ENCODE data around the gene TMC7.
"Not testable (repeated sequence)": the region's sequence is repeated elsewhere in the genome, so short reads cannot be mapped to it uniquely, and the experiment has no call there.

Gene TMC7

GRCh38 chr16:18983565-18984434 lies at the start of gene TMC7:
TSS of gene TMC7 (plus strand) at chr16:18983934. CDS start at chr16:18984064, 130 bp downstream.
- DNase-seq, result no peak

GRCh38 chr16:18936727-18937340 lies 46.9 kb upstream of the TMC7 start:
- no peak for DNase-seq

- DNase-seq, result no peak
Measured at GRCh38 chr16:18937390-18937789, 46.3 kb upstream of the TMC7 start.

- no peak for DNase-seq
Measured at GRCh38 chr16:18938986-18939385, 44.7 kb upstream of the TMC7 start.

GRCh38 chr16:18941471-18941870 lies 42.3 kb upstream of the TMC7 start:
- no peak for DNase-seq

- DNase-seq, result no peak
Measured at GRCh38 chr16:18942061-18942460, 41.7 kb upstream of the TMC7 start.

- no peak for DNase-seq
Measured at GRCh38 chr16:18943414-18943813, 40.3 kb upstream of the TMC7 start.

GRCh38 chr16:18945233-18945632 lies 38.5 kb upstream of the TMC7 start:
- DNase-seq, result no peak

- no peak for DNase-seq
Measured at GRCh38 chr16:18948372-18949020, 35.2 kb upstream of the TMC7 start.

GRCh38 chr16:18950469-18951185 lies 33.1 kb upstream of the TMC7 start:
- DNase-seq, result no peak

- DNase-seq, result no peak
Measured at GRCh38 chr16:18953547-18953946, 30.2 kb upstream of the TMC7 start.

GRCh38 chr16:18955874-18956580 lies 27.7 kb upstream of the TMC7 start:
- peak; percentile 19 for DNase-seq

- not testable (repeated sequence) for DNase-seq
Measured at GRCh38 chr16:18956658-18957241, 27.0 kb upstream of the TMC7 start.

GRCh38 chr16:18958621-18959029 lies 25.1 kb upstream of the TMC7 start:
- DNase-seq, result no peak

GRCh38 chr16:18959031-18959505 lies 24.7 kb upstream of the TMC7 start:
- DNase-seq, result no peak

GRCh38 chr16:18965555-18965954 lies 18.2 kb upstream of the TMC7 start:
- no peak for DNase-seq

GRCh38 chr16:18966791-18967190 lies 16.9 kb upstream of the TMC7 start:
- DNase-seq, result no peak

GRCh38 chr16:18969050-18969854 lies 14.5 kb upstream of the TMC7 start:
- peak; percentile 61 for DNase-seq

- no peak for DNase-seq
Measured at GRCh38 chr16:18969855-18970240, 13.9 kb upstream of the TMC7 start.

- DNase-seq, result no peak
Measured at GRCh38 chr16:18975109-18975508, 8.6 kb upstream of the TMC7 start.

- no peak for DNase-seq
Measured at GRCh38 chr16:18979936-18980335, 3.8 kb upstream of the TMC7 start.

Measured in CD4-positive, alpha-beta T cell treated with Interleukin-15 for 1 hour (primary cell).